CD4-positive, CD25-positive, alpha-beta regulatory T cell (primary cell): ENCODE results near the gene BICD2. TPM values are rescaled to one million over a fixed set of nuclear protein-coding genes. Genes with fewer than 3 reads are reported as not detected.

Source experiments
- ATAC-seq, 2 donors: fragments of 150-1000 bp; cut with Tn5 transposase; one replicate each; pipeline ENCODE4 v1.10.0; 2021; ENCODE audit warnings: low read depth in 2 of 2, moderate number of reproducible peaks in 2 of 2, moderate library complexity in 1 of 2
- DNase-seq, 3 donors: peaks; one replicate each; pipeline versions ENCODE4 v3.0.0 to v3.0.0-alpha.2; 2012 to 2022; ENCODE audit warnings: mixed read lengths in 1 of 3
- H3K27ac ChIP-seq: one replicate; pipeline ENCODE4 v1.7.0; 2013; ENCODE audit warnings: mild to moderate bottlenecking, low read length; ENCODE audit not compliant: insufficient read depth, poor library complexity, severe bottlenecking
- H3K27me3 ChIP-seq: one replicate; pipeline ENCODE4 v1.7.0; 2013; ENCODE audit warnings: low read length; ENCODE audit not compliant: control insufficient read depth, insufficient read depth
- H3K36me3 ChIP-seq: one replicate; pipeline ENCODE4 v1.7.0; 2013; ENCODE audit warnings: mild to moderate bottlenecking, low read length, moderate library complexity; ENCODE audit not compliant: control insufficient read depth, insufficient read depth
- H3K4me1 ChIP-seq: 2 replicates; pipeline ENCODE4 v1.7.0; 2013; ENCODE audit warnings: mild to moderate bottlenecking, low read length; ENCODE audit not compliant: insufficient read depth, control insufficient read depth, poor library complexity, severe bottlenecking
- H3K4me3 ChIP-seq: one replicate; pipeline ENCODE4 v1.7.0; 2013; ENCODE audit warnings: low read depth, mild to moderate bottlenecking, low read length, moderate library complexity
- H3K9me3 ChIP-seq, 2 experiments: 1 replicate in 1 of 2; 2 replicates in 1 of 2; pipeline ENCODE4 v1.7.0; 2013; ENCODE audit warnings: low read length in 2 of 2, mild to moderate bottlenecking in 1 of 2, moderate library complexity in 1 of 2; ENCODE audit not compliant: control insufficient read depth in 2 of 2
- H3K27ac Mint-ChIP-seq, 3 donors: one replicate each; pipeline ENCODE4 v1.8.0; 2020 to 2022; ENCODE audit warnings: mild to moderate bottlenecking in 3 of 3, mixed read lengths in 3 of 3, moderate library complexity in 2 of 3
- H3K27me3 Mint-ChIP-seq: one replicate; pipeline ENCODE4 v1.8.0; 2022; ENCODE audit warnings: mild to moderate bottlenecking, mixed read lengths
- H3K36me3 Mint-ChIP-seq: one replicate; pipeline ENCODE4 v1.8.0; 2020; ENCODE audit warnings: mixed read lengths
- H3K4me1 Mint-ChIP-seq, 4 donors: one replicate each; pipeline ENCODE4 v1.8.0; 2020 to 2022; ENCODE audit warnings: mixed read lengths in 4 of 4, mild to moderate bottlenecking in 1 of 4
- H3K4me3 Mint-ChIP-seq, 4 donors: one replicate each; pipeline ENCODE4 v1.8.0; 2020 to 2022; ENCODE audit warnings: mild to moderate bottlenecking in 4 of 4, mixed read lengths in 4 of 4, moderate library complexity in 3 of 4
- H3K9me3 Mint-ChIP-seq, 7 donors: one replicate each; pipeline ENCODE4 v1.8.0; 2020 to 2022; ENCODE audit warnings: mixed read lengths in 7 of 7, mild to moderate bottlenecking in 3 of 7, moderate library complexity in 2 of 7
- polyA plus RNA-seq, 4 donors: library from polyadenylated mRNA; unstranded; fragments of 300-500 nt; fragmentation: Illumina TruSeq; gene quantifications; one replicate each; pipeline ENCODE4 v1.2.3, GENCODE V29; 2021
- total RNA-seq: library from RNA; stranded (reverse); gene quantifications from one replicate; pipeline ENCODE4 v1.2.3, GENCODE V29; 2022

Gene BICD2
- total and polyA plus RNA-seq, 5 donors from 2014 or later = 5.6 to 29.3 (median 9.3) TPM

DNA sequence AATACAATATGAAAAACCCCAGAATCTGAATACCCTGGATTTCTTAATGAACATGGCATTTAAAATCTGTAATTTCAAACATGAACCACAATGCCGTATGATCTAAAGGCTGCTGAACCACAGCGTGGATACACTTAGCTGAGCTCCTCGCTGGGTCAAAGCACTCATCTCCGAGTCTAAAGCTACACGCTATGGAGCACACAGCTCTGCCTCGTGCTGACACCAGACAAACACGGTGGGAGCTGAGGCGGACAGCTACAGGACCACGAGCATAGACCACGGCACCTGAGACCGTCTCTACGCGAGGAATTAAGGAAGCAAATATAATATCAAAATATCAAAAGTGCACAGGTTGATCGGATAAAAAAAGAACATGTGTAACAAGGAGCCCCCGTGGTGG lies 51.9 kb downstream of the BICD2 start:
- Mint-ChIP-seq H3K27ac (peak overlapping the region; percentile 92 to 98 (median 95)), H3K4me3 (peak overlapping the region in 3 of 4 donors; percentile 84 to 87 (median 86)), H3K36me3 (peaks cover 31% of the 10 kb centered on the region), H3K27me3 (no peaks in the 10 kb centered on the region), H3K4me1 (peaks cover 15 to 41% (median 30%) of the 10 kb centered on the region in 4 donors), H3K9me3 (peaks cover 0 to 1% (median 0%) of the 10 kb centered on the region in 7 donors)
- peaks cover 35% of the 10 kb centered on the region for H3K4me1 ChIP-seq
- DNase-seq (no peak), ATAC-seq (no peak)
- peak overlapping the region; percentile 86 for H3K4me3 ChIP-seq
- no peaks in the 10 kb centered on the region for H3K9me3 ChIP-seq
- H3K36me3 ChIP-seq = peaks cover 45% of the 10 kb centered on the region
- no peaks in the 10 kb centered on the region for H3K27me3 ChIP-seq
- no peak overlapping the region for H3K27ac ChIP-seq

DNA sequence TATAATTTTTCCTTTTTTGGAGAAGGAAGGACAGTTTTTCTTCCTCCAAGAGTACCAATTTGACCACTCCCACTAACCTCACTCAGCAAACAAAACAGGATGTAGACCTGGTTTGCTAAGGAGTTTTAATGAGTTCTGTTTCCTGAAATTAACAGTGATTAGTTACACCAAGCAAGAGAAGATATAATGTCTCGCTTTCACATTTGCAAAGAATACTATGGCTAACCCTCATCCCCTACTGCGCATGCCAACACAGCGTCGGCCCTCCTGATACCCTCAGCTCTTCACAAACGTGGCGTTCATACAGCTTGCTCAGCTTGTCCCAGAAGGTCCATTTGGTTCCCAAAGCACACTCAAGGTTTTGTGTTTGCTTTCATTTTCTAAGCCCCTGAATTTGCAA lies 52.8 kb downstream of the BICD2 start:
- peak overlapping the region; percentile 86 for H3K4me3 ChIP-seq
- peak overlapping the region; percentile 69 for H3K27ac ChIP-seq
- DNase-seq = peak in 2 of 3 donors; percentile 29 to 72
- peak; percentile 68 to 69 for ATAC-seq
- Mint-ChIP-seq H3K4me1 (peaks cover 15 to 41% (median 37%) of the 10 kb centered on the region in 4 donors), H3K27me3 (no peaks in the 10 kb centered on the region), H3K27ac (peak overlapping the region; percentile 92 to 98 (median 95)), H3K4me3 (peak overlapping the region; percentile 59 to 87 (median 85)), H3K9me3 (peaks cover 0 to 1% (median 0%) of the 10 kb centered on the region in 7 donors), H3K36me3 (peaks cover 31% of the 10 kb centered on the region)
- no peaks in the 10 kb centered on the region for H3K27me3 ChIP-seq
- peaks cover 34% of the 10 kb centered on the region for H3K4me1 ChIP-seq
- no peaks in the 10 kb centered on the region for H3K9me3 ChIP-seq
- H3K36me3 ChIP-seq = peaks cover 36% of the 10 kb centered on the region

GRCh38 chr9:92711146-92711545 lies 53.5 kb downstream of the BICD2 start:
- Mint-ChIP-seq H3K27me3 (no peaks in the 10 kb centered on the region), H3K9me3 (peaks cover 0 to 1% (median 0%) of the 10 kb centered on the region in 7 donors), H3K27ac (peak overlapping the region; percentile 92 to 96 (median 92)), H3K36me3 (peaks cover 26% of the 10 kb centered on the region), H3K4me1 (peaks cover 17 to 41% (median 36%) of the 10 kb centered on the region in 4 donors), H3K4me3 (peak overlapping the region in 3 of 4 donors; percentile 21 to 59 (median 34))
- no peak for DNase-seq
- Histone ChIP-seq H3K27me3 (no peaks in the 10 kb centered on the region), H3K9me3 (no peaks in the 10 kb centered on the region), H3K27ac (peak overlapping the region; percentile 69), H3K4me1 (peaks cover 30% of the 10 kb centered on the region), H3K4me3 (peak overlapping the region; percentile 86), H3K36me3 (peaks cover 36% of the 10 kb centered on the region)
- no peak for ATAC-seq

DNA sequence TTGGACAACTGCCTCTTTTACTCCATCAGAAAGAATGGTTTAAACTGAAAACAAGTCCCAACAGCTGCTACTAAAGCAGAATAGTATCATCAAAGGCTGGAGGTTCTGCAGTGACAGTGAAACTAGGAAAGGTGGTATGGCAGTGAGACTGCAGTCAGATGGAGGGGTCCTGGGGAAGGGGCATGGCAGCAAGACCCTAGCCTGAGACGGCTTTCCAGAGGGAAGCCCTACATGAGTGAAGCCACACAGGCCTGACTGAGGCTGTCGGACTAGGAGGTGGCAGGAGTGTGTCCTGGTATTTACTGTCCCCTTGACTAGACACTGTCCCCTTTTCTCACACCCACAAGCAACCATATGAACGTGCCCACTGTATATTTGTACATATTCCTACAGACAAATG lies 54.3 kb downstream of the BICD2 start:
- no peak for ATAC-seq
- Mint-ChIP-seq H3K4me3 (peak overlapping the region in 1 of 4 donors; percentile 29), H3K36me3 (peaks cover 26% of the 10 kb centered on the region)

DNA sequence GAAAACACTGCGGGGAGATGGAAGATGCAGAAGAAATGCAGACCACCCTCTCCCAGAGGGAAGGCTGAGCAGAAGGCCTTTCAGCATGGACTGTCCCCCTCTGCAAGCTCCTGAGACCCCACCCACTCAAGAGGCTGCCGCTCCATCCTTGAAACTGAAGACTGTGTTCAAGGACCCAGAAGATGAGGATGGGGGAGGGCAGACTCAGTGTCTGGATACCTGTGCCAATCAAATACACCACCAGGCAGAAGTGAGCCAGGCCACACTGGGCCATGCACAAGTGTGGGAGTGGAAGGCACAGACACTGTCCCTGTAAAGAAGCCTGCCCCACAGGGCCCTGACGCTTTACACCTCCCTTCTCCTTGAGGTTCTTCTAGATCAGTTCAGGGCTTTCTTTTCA lies 54.7 kb downstream of the BICD2 start:
- peaks cover 26% of the 10 kb centered on the region for H3K36me3 Mint-ChIP-seq
- peaks cover 30% of the 10 kb centered on the region for H3K4me1 ChIP-seq
- peak overlapping the region; percentile 52 to 92 (median 92) for H3K27ac Mint-ChIP-seq
- H3K9me3 ChIP-seq = no peaks in the 10 kb centered on the region
- no peak overlapping the region for H3K4me3 ChIP-seq
- peaks cover 0 to 1% (median 0%) of the 10 kb centered on the region in 7 donors for H3K9me3 Mint-ChIP-seq
- peak overlapping the region in 3 of 4 donors; percentile 29 to 54 (median 47) for H3K4me3 Mint-ChIP-seq
- no peaks in the 10 kb centered on the region for H3K27me3 ChIP-seq
- H3K4me1 Mint-ChIP-seq = peaks cover 19 to 43% (median 39%) of the 10 kb centered on the region in 4 donors
- ATAC-seq (no peak), DNase-seq (no peak)
- peaks cover 28% of the 10 kb centered on the region for H3K36me3 ChIP-seq
- no peaks in the 10 kb centered on the region for H3K27me3 Mint-ChIP-seq
- no peak overlapping the region for H3K27ac ChIP-seq

More for the DNA sequence above, 54.3 kb downstream of the BICD2 start:
- Histone ChIP-seq H3K36me3 (peaks cover 32% of the 10 kb centered on the region), H3K4me3 (no peak overlapping the region), H3K27ac (no peak overlapping the region), H3K4me1 (peaks cover 30% of the 10 kb centered on the region), H3K9me3 (no peaks in the 10 kb centered on the region), H3K27me3 (no peaks in the 10 kb centered on the region)
- no peak for DNase-seq
- peaks cover 19 to 43% (median 39%) of the 10 kb centered on the region in 4 donors for H3K4me1 Mint-ChIP-seq
- no peaks in the 10 kb centered on the region for H3K27me3 Mint-ChIP-seq
- peaks cover 0 to 1% (median 0%) of the 10 kb centered on the region in 7 donors for H3K9me3 Mint-ChIP-seq
- H3K27ac Mint-ChIP-seq = peak overlapping the region; percentile 92 to 96 (median 92)

- Mint-ChIP-seq H3K27ac (peak overlapping the region; percentile 56 to 92 (median 76)), H3K36me3 (peaks cover 22% of the 10 kb centered on the region), H3K4me1 (peaks cover 19 to 41% (median 39%) of the 10 kb centered on the region in 4 donors), H3K27me3 (no peaks in the 10 kb centered on the region), H3K9me3 (peaks cover 0 to 1% (median 0%) of the 10 kb centered on the region in 7 donors), H3K4me3 (no peak overlapping the region)
- Histone ChIP-seq H3K27ac (no peak overlapping the region), H3K9me3 (no peaks in the 10 kb centered on the region), H3K27me3 (no peaks in the 10 kb centered on the region), H3K4me3 (no peak overlapping the region), H3K4me1 (peaks cover 30% of the 10 kb centered on the region), H3K36me3 (peaks cover 21% of the 10 kb centered on the region)
- ATAC-seq = no peak
- no peak for DNase-seq
Measured at GRCh38 chr9:92709240-92709639, 55.4 kb downstream of the BICD2 start.

DNA sequence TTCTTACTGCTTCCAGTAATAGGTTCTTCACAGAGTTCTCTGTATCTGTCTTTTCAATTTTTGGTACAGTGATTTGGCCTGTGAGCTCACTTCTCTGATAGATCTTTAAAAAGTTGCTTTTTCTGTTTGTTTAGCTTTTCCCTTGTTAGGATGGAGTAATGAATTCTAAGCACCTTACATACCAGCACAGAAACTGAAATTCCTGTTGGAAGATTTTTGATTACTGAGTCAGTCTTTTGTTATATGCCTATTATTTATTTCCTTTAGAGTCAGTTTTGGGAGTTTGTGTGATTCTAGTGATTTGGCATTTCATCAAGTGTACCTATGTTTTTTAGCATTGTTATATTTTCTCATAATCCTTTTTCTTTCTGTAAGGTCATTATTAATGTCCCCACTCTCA lies 57.1 kb downstream of the BICD2 start:
- peaks cover 20% of the 10 kb centered on the region for H3K4me1 ChIP-seq
- H3K27me3 ChIP-seq = no peaks in the 10 kb centered on the region
- peaks cover 0 to 1% (median 0%) of the 10 kb centered on the region in 7 donors for H3K9me3 Mint-ChIP-seq
- peaks cover 19 to 31% (median 31%) of the 10 kb centered on the region in 4 donors for H3K4me1 Mint-ChIP-seq
- DNase-seq (no peak), ATAC-seq (no peak)
- H3K4me3 Mint-ChIP-seq = no peak overlapping the region
- H3K4me3 ChIP-seq = no peak overlapping the region
- H3K9me3 ChIP-seq = no peaks in the 10 kb centered on the region
- H3K36me3 ChIP-seq = peaks cover 10% of the 10 kb centered on the region
- no peaks in the 10 kb centered on the region for H3K27me3 Mint-ChIP-seq
- H3K36me3 Mint-ChIP-seq = peaks cover 11% of the 10 kb centered on the region
- peak overlapping the region in 2 of 3 donors; percentile 18 to 62 for H3K27ac Mint-ChIP-seq
- no peak overlapping the region for H3K27ac ChIP-seq
